IPS-11a (cell line): ENCODE results near the gene LCT.

Experiments
- H3K4me3 ChIP-seq: one replicate; pipeline ENCODE4 v1.5.1; 2013; ENCODE audit warnings: low read depth, low read length, control low read depth

Gene LCT

DNA sequence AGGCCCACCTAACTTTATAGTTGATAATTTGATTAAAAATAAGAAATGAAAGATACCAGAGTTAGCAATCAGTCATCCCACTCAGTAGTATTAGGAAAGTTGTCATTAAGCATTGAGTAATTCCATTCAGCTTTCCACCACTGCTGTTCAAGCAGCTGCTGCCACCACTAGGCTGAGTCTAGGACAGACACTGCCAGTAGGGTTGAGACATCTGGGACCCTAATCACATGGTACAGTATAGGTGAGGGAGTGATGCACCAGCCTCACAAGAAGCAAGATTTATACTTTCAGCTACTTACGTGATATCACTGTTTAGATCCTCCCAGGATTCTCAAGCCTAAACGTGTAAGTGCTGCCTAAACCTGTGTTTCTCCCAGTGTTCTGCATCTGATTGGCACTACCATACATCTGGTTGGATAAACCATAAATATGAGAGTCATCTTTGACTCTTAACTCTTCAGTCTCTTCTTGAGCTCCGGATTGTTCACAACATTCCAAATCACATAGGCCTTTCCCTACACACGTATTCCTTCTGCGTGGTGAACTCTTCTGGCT lies 92.1 kb downstream of the LCT start:
- H3K4me3 ChIP-seq = no peak overlapping the region

- no peak overlapping the region for H3K4me3 ChIP-seq
Observed at GRCh38 chr2:135743860-135744259, 93.1 kb downstream of the LCT start.

- H3K4me3 ChIP-seq = peak overlapping the region; percentile 75
Observed at GRCh38 chr2:135742325-135742757, 94.6 kb downstream of the LCT start.

- peak within 1 kb of the TSS; percentile 75 for H3K4me3 ChIP-seq
Observed at GRCh38 chr2:135741395-135742324, 95.3 kb downstream of the LCT start, which contains the start of gene UBXN4. TSS of gene UBXN4 (plus strand) at chr2:135741855. CDS start at chr2:135741930, 75 bp downstream.

DNA sequence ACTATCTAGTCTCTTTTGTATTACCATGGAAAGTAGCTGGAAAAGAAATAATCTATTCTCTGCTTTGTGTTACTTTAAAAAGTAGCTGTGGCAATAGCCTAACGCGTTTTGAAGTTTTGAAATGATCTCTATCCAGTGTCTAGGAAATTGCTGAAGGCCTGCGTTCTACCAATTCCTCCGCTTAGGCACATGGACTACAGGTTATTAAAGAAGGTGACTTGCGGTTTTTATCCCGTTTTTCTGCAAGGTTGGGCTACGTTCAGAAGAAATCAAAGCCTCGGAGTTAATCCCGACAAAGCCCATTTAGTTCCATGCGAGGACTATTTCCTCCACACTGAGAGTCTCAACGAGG lies 96.0 kb downstream of the LCT start:
- no peak overlapping the region for H3K4me3 ChIP-seq

DNA sequence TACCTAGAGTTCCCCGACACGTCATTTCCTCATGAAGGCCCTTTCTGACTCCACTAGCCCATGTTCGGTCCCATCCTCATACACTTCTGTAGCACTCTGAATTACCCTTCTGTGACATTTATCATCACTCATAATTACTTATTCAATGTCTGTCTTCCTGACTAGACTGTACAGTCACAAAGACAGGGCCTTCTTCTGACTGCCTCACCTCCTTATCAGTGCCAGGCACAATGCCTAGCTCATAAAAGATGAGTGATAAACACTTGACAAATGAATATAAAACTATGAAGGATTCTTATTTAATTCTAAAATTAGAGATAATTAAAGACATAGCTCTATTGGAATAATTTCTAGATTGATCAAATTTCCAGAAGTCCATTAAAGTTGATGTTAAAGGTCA lies 96.8 kb downstream of the LCT start:
- H3K4me3 ChIP-seq = no peak overlapping the region
